Fibroblast of villous mesenchyme (primary cell): ENCODE data around the gene MMS22L. TPM values are rescaled to one million over a fixed set of nuclear protein-coding genes. Genes with fewer than 3 reads are reported as not detected.

Experiments used
- DNase-seq: peaks from one replicate; pipeline ENCODE4 v3.0.0-alpha.2; 2010; ENCODE audit warnings: low read depth
- H3K4me3 ChIP-seq: 2 replicates; pipeline ENCODE4 v1.5.1; 2011; ENCODE audit warnings: low read depth, mild to moderate bottlenecking, low read length
- total RNA-seq: library from RNA; depleted of rRNA; stranded (reverse); fragments of >200 nt; gene quantifications from 2 replicates; pipeline ENCODE4 v1.2.3, GENCODE V29; 2012
- TF ChIP-seq, protein P1 (sequence below): IDR thresholded peaks from 2 replicates; pipeline ENCODE4 v1.5.1; 2012; ENCODE audit warnings: low read depth, mild to moderate bottlenecking, low read length; ENCODE audit not compliant: insufficient read depth

MMS22L gene
- total RNA-seq, 1 donor: 19.4 TPM

DNA sequence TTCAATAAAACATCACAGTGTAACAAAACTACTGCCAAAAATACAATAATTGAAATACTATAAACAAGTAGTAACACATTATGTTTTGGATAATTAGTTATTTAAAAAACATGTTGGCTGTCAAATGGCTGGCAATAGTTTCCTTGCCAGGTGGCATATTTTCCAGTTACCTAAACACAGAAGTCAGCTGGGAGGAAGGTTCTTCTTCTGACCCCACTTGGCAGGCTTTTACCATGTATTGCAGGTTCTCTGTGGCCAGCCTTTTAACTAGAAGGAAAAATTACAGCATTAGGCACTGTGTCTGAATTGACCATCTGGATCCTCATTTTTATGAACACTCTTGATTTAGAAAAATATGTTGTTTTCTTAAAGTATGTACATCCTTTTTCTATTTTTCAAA, 131.4 kb downstream of the MMS22L start:
- no peak for DNase-seq
- no peak overlapping the region for H3K4me3 ChIP-seq
- TF ChIP-seq, protein P1, sequence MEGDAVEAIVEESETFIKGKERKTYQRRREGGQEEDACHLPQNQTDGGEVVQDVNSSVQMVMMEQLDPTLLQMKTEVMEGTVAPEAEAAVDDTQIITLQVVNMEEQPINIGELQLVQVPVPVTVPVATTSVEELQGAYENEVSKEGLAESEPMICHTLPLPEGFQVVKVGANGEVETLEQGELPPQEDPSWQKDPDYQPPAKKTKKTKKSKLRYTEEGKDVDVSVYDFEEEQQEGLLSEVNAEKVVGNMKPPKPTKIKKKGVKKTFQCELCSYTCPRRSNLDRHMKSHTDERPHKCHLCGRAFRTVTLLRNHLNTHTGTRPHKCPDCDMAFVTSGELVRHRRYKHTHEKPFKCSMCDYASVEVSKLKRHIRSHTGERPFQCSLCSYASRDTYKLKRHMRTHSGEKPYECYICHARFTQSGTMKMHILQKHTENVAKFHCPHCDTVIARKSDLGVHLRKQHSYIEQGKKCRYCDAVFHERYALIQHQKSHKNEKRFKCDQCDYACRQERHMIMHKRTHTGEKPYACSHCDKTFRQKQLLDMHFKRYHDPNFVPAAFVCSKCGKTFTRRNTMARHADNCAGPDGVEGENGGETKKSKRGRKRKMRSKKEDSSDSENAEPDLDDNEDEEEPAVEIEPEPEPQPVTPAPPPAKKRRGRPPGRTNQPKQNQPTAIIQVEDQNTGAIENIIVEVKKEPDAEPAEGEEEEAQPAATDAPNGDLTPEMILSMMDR: no peak

- no peak overlapping the region for H3K4me3 ChIP-seq
- TF ChIP-seq, protein P1: no peak
- no peak for DNase-seq
These were observed 132.1 kb downstream of the MMS22L start for GRCh38 chr6:97150932-97151331.

DNA sequence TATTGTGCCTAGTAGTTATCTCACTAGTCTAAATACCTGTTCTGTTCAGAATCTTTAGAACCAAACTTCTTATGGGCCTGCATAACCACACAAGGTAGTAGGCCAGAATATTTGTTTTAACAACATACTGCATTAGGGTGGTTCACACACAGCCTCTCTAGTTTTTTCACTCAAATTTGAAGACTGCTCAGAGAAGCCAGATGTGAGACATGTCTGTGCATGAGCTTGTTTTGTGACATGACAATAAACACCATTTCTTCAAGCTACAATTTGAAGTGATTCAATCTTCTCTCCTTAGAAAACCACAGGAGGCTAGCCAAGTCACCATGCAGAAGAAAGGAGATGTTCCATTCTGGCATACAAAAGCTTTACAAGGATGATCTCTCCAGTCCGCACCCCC, 135.6 kb downstream of the MMS22L start:
- no peak overlapping the region for H3K4me3 ChIP-seq
- TF ChIP-seq, protein P1: no peak
- no peak for DNase-seq

GRCh38 chr6:97145691-97146090, 137.3 kb downstream of the MMS22L start:
- H3K4me3 ChIP-seq: no peak overlapping the region
- DNase-seq: no peak
- TF ChIP-seq, protein P1: no peak

- no peak overlapping the region for H3K4me3 ChIP-seq
- TF ChIP-seq, protein P1: no peak
These were observed 141.3 kb downstream of the MMS22L start for GRCh38 chr6:97141756-97142155.

DNA sequence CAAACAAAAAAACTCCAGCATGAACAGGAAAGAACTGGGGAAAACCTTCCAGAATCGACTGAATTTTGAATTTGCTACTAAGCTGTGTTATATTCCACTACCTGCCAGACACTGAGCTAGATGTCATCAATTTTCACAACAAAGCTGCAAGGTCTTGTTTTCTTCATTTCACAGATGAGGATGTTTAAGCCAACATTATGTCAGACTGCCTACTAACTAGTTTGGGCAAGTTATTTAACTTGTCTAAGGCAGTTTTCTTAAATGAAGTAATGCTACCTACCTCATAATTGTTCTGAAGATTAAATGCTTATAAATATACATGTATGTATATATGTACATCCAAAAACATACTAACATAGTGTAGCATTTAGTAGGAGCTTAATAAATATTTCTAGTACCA, 144.4 kb downstream of the MMS22L start:
- H3K4me3 ChIP-seq: no peak overlapping the region
- no peak for DNase-seq
- TF ChIP-seq, protein P1: no peak

More at GRCh38 chr6:97141756-97142155, 141.3 kb downstream of the MMS22L start:
- DNase-seq: no peak

- no peak for DNase-seq
- TF ChIP-seq, protein P1: no peak
- H3K4me3 ChIP-seq: no peak overlapping the region
These were observed 146.2 kb downstream of the MMS22L start for GRCh38 chr6:97136626-97137358.
